Measurements from ENCODE around the gene FCRL3.

Gene FCRL3

GRCh38 chr1:157734321-157734720, 33.8 kb upstream of the FCRL3 start:
- Histone ChIP-seq H3K36me3 (ENCODE audit: control insufficient read depth, low read length) (peaks cover 10% of the 10 kb centered on the region), H3K4me3 (ENCODE audit: low read length) (no peak overlapping the region), H3K79me2 (ENCODE audit: control insufficient read depth, low read length) (no peaks in the 10 kb centered on the region), H3K4me1 (ENCODE audit: control insufficient read depth, low read length) (peaks cover 62% of the 10 kb centered on the region), H3K9me2 (replicated peaks; ENCODE audit: control insufficient read depth, low read length) (no peaks in the 10 kb centered on the region), H3K27ac (ENCODE audit: low read depth, low read length) (no peak overlapping the region), H4K20me1 (ENCODE audit: control insufficient read depth, insufficient read depth, low read depth, low read length) (no peaks in the 10 kb centered on the region), H3K9me3 (ENCODE audit: control insufficient read depth, insufficient read depth, low read length) (peaks cover 11% of the 10 kb centered on the region; the same call in 1 of the 2 replicates), H3F3A (ENCODE audit: control insufficient read depth, insufficient read depth) (peaks cover 23% of the 10 kb centered on the region), H3K27me3 (ENCODE audit: control insufficient read depth, low read length) (no peaks in the 10 kb centered on the region), H3K4me2 (ENCODE audit: low read length) (peak overlapping the region; percentile 28)
- TF ChIP-seq EZH2phosphoT487 (IDR thresholded peaks at IDR 0.05; ENCODE audit: borderline replicate concordance, low read length) = no peak
- no peak for TF ChIP-seq CTCF (IDR thresholded peaks at IDR 0.05; ENCODE audit: low read depth, low read length, poor library complexity, severe bottlenecking)

- Histone ChIP-seq H4K20me1 (ENCODE audit: control insufficient read depth, insufficient read depth, low read depth, low read length) (no peaks in the 10 kb centered on the region), H3K36me3 (ENCODE audit: control insufficient read depth, low read length) (peaks cover 10% of the 10 kb centered on the region), H3F3A (ENCODE audit: control insufficient read depth, insufficient read depth) (peaks cover 23% of the 10 kb centered on the region), H3K27me3 (ENCODE audit: control insufficient read depth, low read length) (no peaks in the 10 kb centered on the region), H3K4me1 (ENCODE audit: control insufficient read depth, low read length) (peaks cover 64% of the 10 kb centered on the region), H3K9me3 (ENCODE audit: control insufficient read depth, insufficient read depth, low read length) (peaks cover 11% of the 10 kb centered on the region; the same call in 1 of the 2 replicates), H3K79me2 (ENCODE audit: control insufficient read depth, low read length) (no peaks in the 10 kb centered on the region), H3K4me3 (ENCODE audit: low read length) (no peak overlapping the region), H3K9me2 (replicated peaks; ENCODE audit: control insufficient read depth, low read length) (no peaks in the 10 kb centered on the region), H3K27ac (ENCODE audit: low read depth, low read length) (no peak overlapping the region), H3K4me2 (ENCODE audit: low read length) (no peak overlapping the region)
- TF ChIP-seq EZH2phosphoT487 (IDR thresholded peaks at IDR 0.05; ENCODE audit: borderline replicate concordance, low read length) (no peak), CTCF (IDR thresholded peaks at IDR 0.05; ENCODE audit: low read depth, low read length, poor library complexity, severe bottlenecking) (no peak)
These were observed 32.2 kb upstream of the FCRL3 start for GRCh38 chr1:157732755-157733154.

GRCh38 chr1:157725221-157725577, 24.6 kb upstream of the FCRL3 start:
- peaks cover 12% of the 10 kb centered on the region for H3K36me3 ChIP-seq (ENCODE audit: control insufficient read depth, low read length)
- peak overlapping the region; percentile 96 for H3K27ac ChIP-seq (ENCODE audit: low read depth, low read length)
- TF ChIP-seq CTCF (IDR thresholded peaks at IDR 0.05; ENCODE audit: low read depth, low read length, poor library complexity, severe bottlenecking) (no peak), EZH2phosphoT487 (IDR thresholded peaks at IDR 0.05; ENCODE audit: borderline replicate concordance, low read length) (no peak)
- H3K79me2 ChIP-seq (ENCODE audit: control insufficient read depth, low read length) = no peaks in the 10 kb centered on the region
- H3K4me1 ChIP-seq (ENCODE audit: control insufficient read depth, low read length) = peaks cover 63% of the 10 kb centered on the region
- peaks cover 31% of the 10 kb centered on the region for H3F3A ChIP-seq (ENCODE audit: control insufficient read depth, insufficient read depth)
- H3K4me3 ChIP-seq (ENCODE audit: low read length) = peak overlapping the region; percentile 59
- H3K9me3 ChIP-seq (ENCODE audit: control insufficient read depth, insufficient read depth, low read length) = peaks cover 29% of the 10 kb centered on the region
- no peaks in the 10 kb centered on the region for H3K9me2 ChIP-seq (replicated peaks; ENCODE audit: control insufficient read depth, low read length)
- H3K4me2 ChIP-seq (ENCODE audit: low read length) = peak overlapping the region; percentile 75
- H4K20me1 ChIP-seq (ENCODE audit: control insufficient read depth, insufficient read depth, low read depth, low read length) = no peaks in the 10 kb centered on the region
- no peaks in the 10 kb centered on the region for H3K27me3 ChIP-seq (ENCODE audit: control insufficient read depth, low read length)

All from DOHH2 (cell line).